HEK293T (cell line): ENCODE measurements around the gene PCF11.

Experiments used
- BHLHE40 ChIP-seq: fragments of 450-650 bp; IDR thresholded peaks from 2 replicates; pipeline ENCODE4 v1.6.1; 2016; ENCODE audit warnings: mild to moderate bottlenecking, moderate library complexity, borderline replicate concordance
- CTBP1 ChIP-seq: fragments of 450-650 bp; IDR thresholded peaks from 2 replicates; pipeline ENCODE4 v1.6.1; 2016; ENCODE audit warnings: borderline replicate concordance
- TARDBP ChIP-seq: fragments of 450-650 bp; IDR thresholded peaks from 2 replicates; pipeline ENCODE4 v1.6.1; 2016

DNA sequence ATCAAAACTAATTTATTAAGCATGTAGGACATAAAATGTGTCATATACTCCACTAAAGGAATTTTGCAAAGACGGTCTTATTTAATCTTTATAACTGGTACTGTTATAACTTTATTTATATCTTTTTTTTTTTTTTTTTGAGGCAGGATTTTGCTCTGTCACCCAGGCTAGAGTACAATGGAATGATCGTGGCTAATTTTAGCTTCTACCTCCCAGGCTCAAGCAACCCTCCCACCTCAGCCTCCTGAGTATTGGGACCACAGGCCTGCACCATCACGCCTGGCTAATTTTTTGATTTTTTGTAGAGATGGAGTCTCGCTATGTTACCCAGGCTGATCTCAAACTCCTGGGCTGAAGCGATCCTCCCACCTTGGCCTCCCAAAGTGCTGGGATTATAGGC is 31.4 kb upstream of the PCF11 start:
- TF ChIP-seq BHLHE40 (no peak), TARDBP (no peak), CTBP1 (no peak)
